Kidney (tissue), 14 donors: ENCODE data around the gene FYB1. TPM values are rescaled to one million over a fixed set of nuclear protein-coding genes. Genes with fewer than 3 reads are reported as not detected.

ENCODE experiments used
- DNase-seq, 5 donors: peaks; one replicate each; pipeline ENCODE4 v3.0.0-alpha.2; 2013 to 2020
- FAIRE-seq: peaks from 2 replicates; lab custom pipeline; 2012; peaks lifted over from hg19 to GRCh38; lab: Jason Lieb, UNC
- H3K27ac ChIP-seq, 2 donors: one replicate each; pipeline ENCODE4 v1.7.0; 2013; ENCODE audit warnings: low read depth in 2 of 2, low read length in 2 of 2, inconsistent platforms in 1 of 2
- H3K27me3 ChIP-seq: one replicate; pipeline ENCODE4 v1.7.1; 2013; ENCODE audit warnings: low read length, inconsistent platforms; ENCODE audit not compliant: control insufficient read depth, insufficient read depth
- H3K36me3 ChIP-seq, 3 donors: one replicate each; pipeline versions ENCODE4 v1.7.0 to v1.7.1; 2013; ENCODE audit warnings: low read length in 3 of 3, control low read depth in 1 of 3, inconsistent platforms in 1 of 3; ENCODE audit not compliant: insufficient read depth in 3 of 3, control insufficient read depth in 2 of 3
- H3K4me1 ChIP-seq, 3 donors: one replicate each; pipeline versions ENCODE4 v1.7.0 to v1.7.1; 2013; ENCODE audit warnings: low read length in 3 of 3, inconsistent platforms in 1 of 3, low read depth in 1 of 3; ENCODE audit not compliant: control insufficient read depth in 2 of 3, insufficient read depth in 2 of 3
- H3K4me3 ChIP-seq, 3 donors: one replicate each; pipeline versions ENCODE4 v1.7.0 to v1.8.1; 2013; ENCODE audit warnings: low read length in 3 of 3, control low read depth in 1 of 3, inconsistent platforms in 1 of 3
- H3K9ac ChIP-seq, 3 donors: one replicate each; pipeline versions ENCODE4 v1.7.0 to v1.7.1; 2013; ENCODE audit warnings: low read length in 3 of 3, control low read depth in 1 of 3, inconsistent platforms in 1 of 3
- H3K9me3 ChIP-seq, 3 donors: one replicate each; pipeline versions ENCODE4 v1.7.0 to v1.7.1; 2013; ENCODE audit warnings: low read length in 3 of 3, control low read depth in 1 of 3, inconsistent platforms in 1 of 3; ENCODE audit not compliant: control insufficient read depth in 2 of 3, insufficient read depth in 1 of 3
- intact Hi-C: fragments of 100-400 bp; cut with DNase I; formaldehyde crosslinking; loops from one replicate; pipeline ENCODE4 v1.11.1; 2022
- polyA plus RNA-seq: library from polyadenylated mRNA; stranded (reverse); fragments of 350-450 nt; fragmentation: Illumina TruSeq; extraction: RNeasy Lipid Tissue Mini Kit (QIAGEN cat#74804); gene quantifications from one replicate; pipeline ENCODE4 v1.2.3, GENCODE V29; 2014; ENCODE audit warnings: low read depth, low replicate concordance; ENCODE audit not compliant: insufficient read depth
- total RNA-seq: library from RNA; stranded (reverse); fragmentation: NEBNext Ultra II Directional; extraction: Animal tissue kit (Norgen Biotek cat#: 25700); gene quantifications from one replicate; pipeline ENCODE4 v1.2.1, GENCODE V29; 2021
- TF ChIP-seq, protein P1 (sequence below): IDR thresholded peaks from 3 replicates; pipeline ENCODE4 v1.5.1; 2012; ENCODE audit warnings: mild to moderate bottlenecking, moderate library complexity, borderline replicate concordance; ENCODE audit not compliant: insufficient read depth; ENCODE audit errors: extremely low read depth
- donor health status: control.
- donor health status: control.
- donor health status: control.
- donor health status: control.
- donor health status: control.
- donor health status: DM: yes; HTN: yes; CAD: no.
- donor health status: Normal renal cell carcinoma (clear cell type).

The FYB1 gene
- total and polyA plus RNA-seq, 2 donors from 2014 or later = 2.3 to 53.7 TPM

- Histone ChIP-seq H3K27me3 (no peaks in the 10 kb centered on the region), H3K4me3 (no peak overlapping the region), H3K9me3 (no peaks in the 10 kb centered on the region), H3K9ac (no peak overlapping the region), H3K27ac (no peak overlapping the region), H3K36me3 (no peaks in the 10 kb centered on the region), H3K4me1 (no peaks in the 10 kb centered on the region)
- intact Hi-C loops = no loop called here
- no peak for FAIRE-seq
- DNase-seq = no peak
- TF ChIP-seq, protein P1, sequence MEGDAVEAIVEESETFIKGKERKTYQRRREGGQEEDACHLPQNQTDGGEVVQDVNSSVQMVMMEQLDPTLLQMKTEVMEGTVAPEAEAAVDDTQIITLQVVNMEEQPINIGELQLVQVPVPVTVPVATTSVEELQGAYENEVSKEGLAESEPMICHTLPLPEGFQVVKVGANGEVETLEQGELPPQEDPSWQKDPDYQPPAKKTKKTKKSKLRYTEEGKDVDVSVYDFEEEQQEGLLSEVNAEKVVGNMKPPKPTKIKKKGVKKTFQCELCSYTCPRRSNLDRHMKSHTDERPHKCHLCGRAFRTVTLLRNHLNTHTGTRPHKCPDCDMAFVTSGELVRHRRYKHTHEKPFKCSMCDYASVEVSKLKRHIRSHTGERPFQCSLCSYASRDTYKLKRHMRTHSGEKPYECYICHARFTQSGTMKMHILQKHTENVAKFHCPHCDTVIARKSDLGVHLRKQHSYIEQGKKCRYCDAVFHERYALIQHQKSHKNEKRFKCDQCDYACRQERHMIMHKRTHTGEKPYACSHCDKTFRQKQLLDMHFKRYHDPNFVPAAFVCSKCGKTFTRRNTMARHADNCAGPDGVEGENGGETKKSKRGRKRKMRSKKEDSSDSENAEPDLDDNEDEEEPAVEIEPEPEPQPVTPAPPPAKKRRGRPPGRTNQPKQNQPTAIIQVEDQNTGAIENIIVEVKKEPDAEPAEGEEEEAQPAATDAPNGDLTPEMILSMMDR = no peak
These were observed 9.2 kb upstream of the FYB1 start for GRCh38 chr5:39228596-39228995.

GRCh38 chr5:39226558-39226957 lies 7.2 kb upstream of the FYB1 start:
- Histone ChIP-seq H3K4me1 (no peaks in the 10 kb centered on the region), H3K36me3 (no peaks in the 10 kb centered on the region), H3K9me3 (no peaks in the 10 kb centered on the region), H3K27me3 (no peaks in the 10 kb centered on the region), H3K4me3 (no peak overlapping the region), H3K27ac (no peak overlapping the region), H3K9ac (no peak overlapping the region)
- intact Hi-C loops = no loop called here
- DNase-seq (no peak), FAIRE-seq (no peak)
- TF ChIP-seq, protein P1 = no peak

GRCh38 chr5:39226100-39226451 lies 6.7 kb upstream of the FYB1 start:
- Histone ChIP-seq H3K27me3 (no peaks in the 10 kb centered on the region), H3K27ac (no peak overlapping the region), H3K4me3 (no peak overlapping the region), H3K36me3 (no peaks in the 10 kb centered on the region), H3K4me1 (no peaks in the 10 kb centered on the region), H3K9ac (no peak overlapping the region), H3K9me3 (no peaks in the 10 kb centered on the region)
- DNase-seq (no peak), FAIRE-seq (no peak)
- TF ChIP-seq, protein P1 = no peak
- intact Hi-C loops = no loop called here

GRCh38 chr5:39225405-39226099 lies 6.2 kb upstream of the FYB1 start:
- H3K36me3 ChIP-seq = no peaks in the 10 kb centered on the region
- H3K9ac ChIP-seq = no peak overlapping the region
- no peak for DNase-seq
- H3K27me3 ChIP-seq = no peaks in the 10 kb centered on the region
- no peak for FAIRE-seq
- no peak overlapping the region for H3K4me3 ChIP-seq
- intact Hi-C loops = no loop called here
- H3K9me3 ChIP-seq = no peaks in the 10 kb centered on the region
- TF ChIP-seq, protein P1 = no peak
- H3K27ac ChIP-seq = no peak overlapping the region
- H3K4me1 ChIP-seq = no peaks in the 10 kb centered on the region
